A549 (cell line): Measurements from ENCODE around the gene SLC40A1. TPM values are rescaled to one million over a fixed set of nuclear protein-coding genes. Genes with fewer than 3 reads are reported as not detected.

Source experiments
- ATAC-seq, 2 experiments: fragments of 200-7000 bp in 1 of 2; fragments of >200 bp in 1 of 2; cut with Nextera tagmentation in 1 of 2; cut with Tn5 transposase in 1 of 2; 3 replicates each; pipeline versions ENCODE4 v1.8.0 to v1.9.1; 2018 to 2020; ENCODE audit warnings: mild to moderate bottlenecking in 1 of 2, moderate library complexity in 1 of 2
- CTCF ChIA-PET: fragments of 300-600 bp; sonication (Branson Sonifier 250); formaldehyde crosslinking; extraction: SDS; loops from one replicate; lab custom pipeline; 2021; ENCODE audit warnings: antibody characterized with exemption, inconsistent platforms; lab: Yijun Ruan, JAX
- POLR2A ChIA-PET: fragments of 350-600 bp; formaldehyde crosslinking; extraction: SDS; loops from one replicate; lab custom pipeline; 2021; ENCODE audit warnings: antibody characterized with exemption, inconsistent platforms; lab: Yijun Ruan, JAX
- DNase-seq, 2 experiments: peaks; one replicate each; pipeline versions ENCODE4 v3.0.0 to v3.0.0-alpha.2; 2011 to 2016; ENCODE audit warnings: low read depth in 1 of 2, low spot score in 1 of 2
- FAIRE-seq: peaks from 2 replicates; lab custom pipeline; 2011; peaks lifted over from hg19 to GRCh38; lab: Jason Lieb, UNC
- H3K27ac ChIP-seq, 2 experiments: fragments of >200 bp; sonication (Bioruptor Twin); formaldehyde crosslinking; 3 replicates each; pipeline ENCODE4 v1.5.1; 2016 to 2017
- H3K4me1 ChIP-seq: fragments of >200 bp; sonication (Bioruptor Twin); formaldehyde crosslinking; 3 replicates; pipeline ENCODE4 v1.6.1; 2016
- H3K4me2 ChIP-seq: fragments of >200 bp; sonication (Bioruptor Twin); formaldehyde crosslinking; 3 replicates; pipeline ENCODE4 v1.6.1; 2016
- H3K4me3 ChIP-seq: fragments of >200 bp; sonication (Bioruptor Twin); formaldehyde crosslinking; 3 replicates; pipeline ENCODE4 v1.5.1; 2016
- H3K9me3 ChIP-seq: fragments of >200 bp; sonication (Bioruptor Twin); formaldehyde crosslinking; 3 replicates; pipeline ENCODE4 v1.6.1; 2016
- BHLHE40 ChIP-seq: IDR thresholded peaks from 2 replicates; pipeline ENCODE4 v1.6.1; 2012; ENCODE audit warnings: low read depth, low read length, inconsistent platforms
- CEBPB ChIP-seq, 2 experiments: fragments of >200 bp in 1 of 2; sonication (Bioruptor Twin) in 1 of 2; formaldehyde crosslinking in 1 of 2; IDR thresholded peaks; 2 replicates each; pipeline ENCODE4 v1.6.1; 2012 to 2016
- CHD2 ChIP-seq: fragments of 150-350 bp; IDR thresholded peaks from 2 replicates; pipeline ENCODE4 v1.6.1; 2014; ENCODE audit warnings: low read length; ENCODE audit not compliant: partially characterized antibody
- FOSL2 ChIP-seq, 2 experiments: fragments of 450-650 bp in 1 of 2; fragments of >200 bp in 1 of 2; sonication (Bioruptor Twin) in 1 of 2; formaldehyde crosslinking; IDR thresholded peaks; 2 replicates each; pipeline versions ENCODE4 v1.5.0 to v1.6.1; 2016 to 2020; ENCODE audit warnings: mild to moderate bottlenecking in 1 of 2, moderate library complexity in 1 of 2
- FOXS1 ChIP-seq: fragments of 250-450 bp; sonication (Bioruptor Pico); IDR thresholded peaks from 2 replicates; pipeline ENCODE4 v1.5.0; 2020; ENCODE audit warnings: mild to moderate bottlenecking, moderate library complexity
- GATA3 ChIP-seq: IDR thresholded peaks from 2 replicates; pipeline ENCODE4 v1.6.1; 2012; ENCODE audit warnings: borderline replicate concordance
- HDAC2 ChIP-seq: fragments of 200-600 bp; sonication (generic); IDR thresholded peaks from 2 replicates; pipeline ENCODE4 v1.6.1; 2016
- HOXB5 ChIP-seq: fragments of 250-450 bp; sonication (Bioruptor Pico); IDR thresholded peaks from 2 replicates; pipeline ENCODE4 v1.5.0; 2020; ENCODE audit warnings: mild to moderate bottlenecking, moderate library complexity
- JUNB ChIP-seq: fragments of >200 bp; sonication (Bioruptor Twin); formaldehyde crosslinking; IDR thresholded peaks from 2 replicates; pipeline ENCODE4 v1.6.1; 2016
- KDM1A ChIP-seq: fragments of 200-600 bp; sonication (generic); IDR thresholded peaks from 2 replicates; pipeline ENCODE4 v1.6.1; 2016; ENCODE audit warnings: low read depth, mild to moderate bottlenecking
- MAZ ChIP-seq: fragments of 150-350 bp; IDR thresholded peaks from 2 replicates; pipeline ENCODE4 v1.6.1; 2014; ENCODE audit warnings: antibody characterized with exemption, low read depth, low read length, borderline replicate concordance
- RARB ChIP-seq: fragments of 250-450 bp; sonication (Bioruptor Pico); IDR thresholded peaks from 2 replicates; pipeline ENCODE4 v1.8.0; 2021; ENCODE audit warnings: mild to moderate bottlenecking, moderate library complexity
- SREBF2 ChIP-seq: fragments of 450-650 bp; IDR thresholded peaks from 2 replicates; pipeline ENCODE4 v1.6.1; 2014; ENCODE audit warnings: mild to moderate bottlenecking, moderate library complexity
- TFCP2L1 ChIP-seq: fragments of 250-450 bp; sonication (Bioruptor Pico); IDR thresholded peaks from 2 replicates; pipeline ENCODE4 v1.5.0; 2021; ENCODE audit warnings: mild to moderate bottlenecking
- TP53 ChIP-seq: fragments of 250-450 bp; sonication (Bioruptor Pico); IDR thresholded peaks from 2 replicates; pipeline ENCODE4 v1.5.0; 2021; ENCODE audit warnings: mild to moderate bottlenecking, moderate library complexity
- ZC3H11A ChIP-seq: fragments of 450-650 bp; IDR thresholded peaks from 2 replicates; pipeline ENCODE4 v1.6.1; 2014; ENCODE audit warnings: antibody characterized with exemption, mild to moderate bottlenecking
- ZSCAN20 ChIP-seq: fragments of 250-450 bp; sonication (Bioruptor Pico); IDR thresholded peaks from 2 replicates; pipeline ENCODE4 v1.8.0; 2022; ENCODE audit warnings: mild to moderate bottlenecking, moderate library complexity
- WGBS: methylation state at CpG from one replicate; pipeline ENCODE4 v1.1.6; 2017; ENCODE audit errors: missing lambda C conversion rate; 5-methylcytosine and 5-hydroxymethylcytosine counted together
- polyA plus RNA-seq, 4 experiments: library from polyadenylated mRNA; depleted of rRNA in 3 of 4; stranded (reverse); fragments of >200 nt; fragmentation: RNase III in 1 of 4; extraction: RNeasy Plus Mini Kit Qiagen cat#74134 plus additional on column Dnase treatment in 1 of 4; gene quantifications; 2 replicates in 3 of 4; 3 replicates in 1 of 4; pipeline ENCODE4 v1.2.3, GENCODE V29; 2011 to 2017
- TF ChIP-seq, protein P1 (sequence below): fragments of 250-450 bp; sonication (Bioruptor Pico); IDR thresholded peaks from 2 replicates; pipeline ENCODE4 v1.5.0; 2020; ENCODE audit warnings: low read depth, mild to moderate bottlenecking, moderate library complexity
- TF ChIP-seq, protein P2 (sequence below): IDR thresholded peaks from 2 replicates; pipeline ENCODE4 v1.6.1; 2012
- TF ChIP-seq, protein P3 (sequence below): fragments of 200-600 bp; sonication (generic); IDR thresholded peaks from 2 replicates; pipeline ENCODE4 v1.6.1; 2016; ENCODE audit warnings: antibody characterized with exemption, mild to moderate bottlenecking, moderate library complexity
- TF ChIP-seq, protein P4 (sequence below): fragments of 150-350 bp; IDR thresholded peaks from 2 replicates; pipeline ENCODE4 v1.6.1; 2014; ENCODE audit warnings: low read depth, mild to moderate bottlenecking, low read length

Gene SLC40A1
- polyA plus RNA-seq, 2 of the 4 experiments (the other 2 are of a cell fraction): 8.2 to 12.3 TPM

DNA sequence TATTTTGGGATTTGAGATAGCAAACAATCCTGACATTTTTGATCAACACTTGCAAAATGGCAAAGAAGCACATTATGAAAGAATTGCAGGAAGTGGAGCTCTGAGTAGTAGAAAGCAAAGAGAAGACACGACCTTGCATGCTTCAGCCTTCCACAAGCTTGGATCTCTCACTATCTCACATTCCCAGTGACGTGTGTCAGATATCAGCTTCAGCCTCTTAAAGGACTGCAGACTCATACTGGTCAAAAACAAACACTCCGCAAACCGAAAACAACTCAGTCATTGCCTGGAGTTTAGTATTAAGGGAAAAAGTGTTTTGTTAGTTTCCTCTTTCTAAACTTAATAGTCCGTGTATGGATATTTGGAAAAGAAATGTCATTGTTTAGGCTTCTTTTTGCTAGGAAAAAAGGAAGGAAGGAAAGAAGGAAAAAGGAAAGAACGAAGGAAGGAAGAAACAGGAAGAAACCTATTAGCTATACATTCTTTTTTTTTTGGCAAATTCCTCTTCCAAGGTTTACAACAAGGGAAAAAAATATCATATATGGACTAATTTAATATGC, 32.6 kb upstream of the SLC40A1 start (continued):
- TF ChIP-seq TP53 (CRISPR knock-in tag): no peak
- TF ChIP-seq, protein P1, sequence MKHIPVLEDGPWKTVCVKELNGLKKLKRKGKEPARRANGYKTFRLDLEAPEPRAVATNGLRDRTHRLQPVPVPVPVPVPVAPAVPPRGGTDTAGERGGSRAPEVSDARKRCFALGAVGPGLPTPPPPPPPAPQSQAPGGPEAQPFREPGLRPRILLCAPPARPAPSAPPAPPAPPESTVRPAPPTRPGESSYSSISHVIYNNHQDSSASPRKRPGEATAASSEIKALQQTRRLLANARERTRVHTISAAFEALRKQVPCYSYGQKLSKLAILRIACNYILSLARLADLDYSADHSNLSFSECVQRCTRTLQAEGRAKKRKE: no peak
- no peak for TF ChIP-seq CHD2
- no peak for TF ChIP-seq FOSL2 (IDR thresholded peaks at IDR 0.05)
- peak; percentile 66 for TF ChIP-seq FOSL2 (CRISPR knock-in tag; IDR thresholded peaks at IDR 0.05)
- TF ChIP-seq MAZ: no peak
- TF ChIP-seq HDAC2: no peak
- TF ChIP-seq TFCP2L1: no peak
- TF ChIP-seq, protein P2, sequence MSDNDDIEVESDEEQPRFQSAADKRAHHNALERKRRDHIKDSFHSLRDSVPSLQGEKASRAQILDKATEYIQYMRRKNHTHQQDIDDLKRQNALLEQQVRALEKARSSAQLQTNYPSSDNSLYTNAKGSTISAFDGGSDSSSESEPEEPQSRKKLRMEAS: 0 out of 2 replicates have a peak, but pooled peaks have one; percentile 11
- TF ChIP-seq KDM1A: no peak
- no peak for TF ChIP-seq ZC3H11A
- no peak for TF ChIP-seq ZSCAN20
- TF ChIP-seq RARB: no peak
- TF ChIP-seq CEBPB (IDR thresholded peaks at IDR 0.05): 0 out of 4 replicates have a peak, but pooled peaks of 1 of the 2 experiments have one; percentile 16
- TF ChIP-seq, protein P3, sequence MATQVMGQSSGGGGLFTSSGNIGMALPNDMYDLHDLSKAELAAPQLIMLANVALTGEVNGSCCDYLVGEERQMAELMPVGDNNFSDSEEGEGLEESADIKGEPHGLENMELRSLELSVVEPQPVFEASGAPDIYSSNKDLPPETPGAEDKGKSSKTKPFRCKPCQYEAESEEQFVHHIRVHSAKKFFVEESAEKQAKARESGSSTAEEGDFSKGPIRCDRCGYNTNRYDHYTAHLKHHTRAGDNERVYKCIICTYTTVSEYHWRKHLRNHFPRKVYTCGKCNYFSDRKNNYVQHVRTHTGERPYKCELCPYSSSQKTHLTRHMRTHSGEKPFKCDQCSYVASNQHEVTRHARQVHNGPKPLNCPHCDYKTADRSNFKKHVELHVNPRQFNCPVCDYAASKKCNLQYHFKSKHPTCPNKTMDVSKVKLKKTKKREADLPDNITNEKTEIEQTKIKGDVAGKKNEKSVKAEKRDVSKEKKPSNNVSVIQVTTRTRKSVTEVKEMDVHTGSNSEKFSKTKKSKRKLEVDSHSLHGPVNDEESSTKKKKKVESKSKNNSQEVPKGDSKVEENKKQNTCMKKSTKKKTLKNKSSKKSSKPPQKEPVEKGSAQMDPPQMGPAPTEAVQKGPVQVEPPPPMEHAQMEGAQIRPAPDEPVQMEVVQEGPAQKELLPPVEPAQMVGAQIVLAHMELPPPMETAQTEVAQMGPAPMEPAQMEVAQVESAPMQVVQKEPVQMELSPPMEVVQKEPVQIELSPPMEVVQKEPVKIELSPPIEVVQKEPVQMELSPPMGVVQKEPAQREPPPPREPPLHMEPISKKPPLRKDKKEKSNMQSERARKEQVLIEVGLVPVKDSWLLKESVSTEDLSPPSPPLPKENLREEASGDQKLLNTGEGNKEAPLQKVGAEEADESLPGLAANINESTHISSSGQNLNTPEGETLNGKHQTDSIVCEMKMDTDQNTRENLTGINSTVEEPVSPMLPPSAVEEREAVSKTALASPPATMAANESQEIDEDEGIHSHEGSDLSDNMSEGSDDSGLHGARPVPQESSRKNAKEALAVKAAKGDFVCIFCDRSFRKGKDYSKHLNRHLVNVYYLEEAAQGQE: no peak
- TF ChIP-seq SREBF2: no peak

DNA sequence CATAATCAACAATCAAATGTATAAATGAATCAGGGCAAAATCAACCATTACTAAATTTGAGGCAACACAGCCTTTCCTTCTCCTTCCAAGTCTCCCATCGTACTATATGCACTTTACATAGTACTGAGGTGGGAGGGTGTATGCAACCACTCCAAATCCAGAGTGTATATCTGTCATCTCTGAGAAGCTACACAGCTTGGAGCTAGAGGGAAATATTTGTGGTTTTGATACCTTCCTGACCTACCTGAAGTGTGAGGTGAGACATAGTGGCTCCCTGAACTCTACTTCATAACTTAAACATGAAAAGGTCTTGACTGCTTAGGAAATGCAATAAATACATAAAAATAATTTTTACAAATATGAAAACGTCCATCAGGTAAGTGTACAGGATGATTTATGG, 30.1 kb upstream of the SLC40A1 start:
- Histone ChIP-seq H3K4me1 (peaks cover 51% of the 10 kb centered on the region), H3K4me3 (no peak overlapping the region), H3K27ac (peak overlapping the region in 1 of 2 experiments; percentile 22; a peak in 1 of 6 replicates), H3K9me3 (no peaks in the 10 kb centered on the region), H3K4me2 (no peak overlapping the region)
- ATAC-seq (no peak), DNase-seq (no peak), FAIRE-seq (no peak)
- 61% methylated on average over 2 of the region's 2 CpGs for WGBS
- POLR2A ChIA-PET: no interaction called here
- CTCF ChIA-PET: no interaction called here
- TF ChIP-seq CEBPB (IDR thresholded peaks at IDR 0.05): no peak
- TF ChIP-seq GATA3: no peak
- no peak for TF ChIP-seq HOXB5
- TF ChIP-seq BHLHE40: no peak
- TF ChIP-seq TFCP2L1: no peak
- no peak for TF ChIP-seq JUNB
- TF ChIP-seq, protein P4, sequence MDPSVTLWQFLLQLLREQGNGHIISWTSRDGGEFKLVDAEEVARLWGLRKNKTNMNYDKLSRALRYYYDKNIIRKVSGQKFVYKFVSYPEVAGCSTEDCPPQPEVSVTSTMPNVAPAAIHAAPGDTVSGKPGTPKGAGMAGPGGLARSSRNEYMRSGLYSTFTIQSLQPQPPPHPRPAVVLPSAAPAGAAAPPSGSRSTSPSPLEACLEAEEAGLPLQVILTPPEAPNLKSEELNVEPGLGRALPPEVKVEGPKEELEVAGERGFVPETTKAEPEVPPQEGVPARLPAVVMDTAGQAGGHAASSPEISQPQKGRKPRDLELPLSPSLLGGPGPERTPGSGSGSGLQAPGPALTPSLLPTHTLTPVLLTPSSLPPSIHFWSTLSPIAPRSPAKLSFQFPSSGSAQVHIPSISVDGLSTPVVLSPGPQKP: no peak
- no peak for TF ChIP-seq FOXS1 (CRISPR knock-in tag)
